ENCODE results near the gene DOLK.
A peak's percentile ranks its signal among the peaks of the same experiment; 100 is the strongest.
"Not testable (repeated sequence)": the region's sequence is repeated elsewhere in the genome, so short reads cannot be mapped to it uniquely, and the experiment has no call there.

Gene DOLK

DNA sequence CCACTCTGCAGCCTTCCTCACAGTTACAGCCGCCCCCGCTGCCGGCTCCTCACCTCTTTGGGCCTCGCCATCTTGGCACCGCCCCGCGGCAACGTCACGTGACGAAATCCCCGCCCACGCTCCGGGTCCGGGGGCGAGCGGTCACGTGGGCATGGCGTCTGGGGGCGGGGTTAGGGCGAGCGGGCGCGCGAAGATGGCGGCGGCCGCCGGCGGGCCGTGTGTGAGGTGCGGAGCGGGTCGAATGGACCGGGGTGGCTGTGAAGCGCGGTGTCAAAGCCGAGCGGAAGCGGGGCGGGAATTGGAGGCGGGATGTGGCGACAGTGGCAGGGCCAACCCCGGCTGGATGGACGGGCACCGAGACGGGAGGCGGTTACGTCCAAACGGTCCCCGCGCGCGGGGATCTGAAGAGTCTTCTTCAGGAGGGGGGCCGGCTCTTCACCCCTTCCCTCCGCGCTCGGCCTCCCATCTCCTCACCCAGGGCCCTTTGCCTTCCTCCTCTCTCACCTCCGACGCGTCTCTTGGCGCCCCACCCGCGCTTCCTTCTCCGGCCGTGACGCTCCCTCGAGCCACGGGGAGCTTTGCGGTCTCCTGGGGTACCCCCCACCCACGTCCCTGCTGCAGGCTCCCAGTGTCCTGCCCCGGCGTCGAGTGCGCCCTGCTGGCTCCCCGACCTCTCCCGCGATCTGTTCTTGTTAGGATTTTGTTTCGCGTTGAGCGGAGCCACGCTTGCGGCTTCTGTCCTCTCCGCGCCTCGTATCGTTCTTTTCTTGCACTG is at the start of gene DOLK, which contains the start of gene NUP188:
TSS of gene DOLK (minus strand) at position 77 of the 775 bp plus-strand sequence. CDS start 300 bp downstream, outside the sequence.
TSS of gene NUP188 (plus strand) at position 173 of the 775 bp plus-strand sequence. CDS start at position 194, 21 bp downstream.
- DNase-seq, result peak; percentile 65 to 72

DNA sequence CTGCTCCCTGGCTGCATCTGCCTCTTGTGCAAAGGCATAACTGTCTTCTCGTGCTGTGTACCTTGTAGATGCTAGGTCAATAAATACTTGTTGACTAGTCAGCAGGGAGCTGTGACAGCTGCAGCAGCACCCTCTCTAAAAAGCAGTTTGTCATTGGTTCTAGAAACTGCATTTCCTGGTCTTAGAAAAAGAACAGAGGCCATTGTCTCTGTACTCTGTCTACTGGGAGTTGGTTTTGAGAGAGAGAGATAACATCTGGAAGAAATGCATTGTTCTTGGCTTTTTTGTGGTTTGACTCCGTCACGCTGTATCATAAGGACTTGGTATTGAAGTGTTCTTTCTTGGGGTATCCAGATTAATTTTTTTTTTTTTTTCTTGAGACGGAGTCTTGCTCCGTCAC is 48.4 kb upstream of the DOLK start:
- DNase-seq, result no peak

DNA sequence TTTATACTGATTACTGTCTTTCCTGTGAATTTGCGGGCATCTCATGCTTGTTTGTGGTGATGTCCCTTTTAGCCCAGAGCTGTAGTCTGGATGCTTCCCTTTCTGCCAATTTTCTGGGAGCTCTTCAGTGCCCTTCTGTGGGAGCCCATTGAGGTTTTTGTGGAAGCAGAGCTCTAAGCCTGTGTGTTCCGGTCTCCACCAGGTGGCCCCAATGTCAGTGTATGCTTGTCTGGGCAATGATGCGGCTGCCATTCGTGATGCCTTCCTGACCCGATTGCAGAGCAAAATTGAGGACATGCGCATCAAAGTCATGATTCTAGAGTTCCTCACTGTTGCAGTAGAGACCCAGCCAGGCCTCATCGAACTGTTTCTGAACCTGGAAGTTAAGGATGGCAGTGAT is 45.6 kb upstream of the DOLK start:
- no peak for DNase-seq

DNA sequence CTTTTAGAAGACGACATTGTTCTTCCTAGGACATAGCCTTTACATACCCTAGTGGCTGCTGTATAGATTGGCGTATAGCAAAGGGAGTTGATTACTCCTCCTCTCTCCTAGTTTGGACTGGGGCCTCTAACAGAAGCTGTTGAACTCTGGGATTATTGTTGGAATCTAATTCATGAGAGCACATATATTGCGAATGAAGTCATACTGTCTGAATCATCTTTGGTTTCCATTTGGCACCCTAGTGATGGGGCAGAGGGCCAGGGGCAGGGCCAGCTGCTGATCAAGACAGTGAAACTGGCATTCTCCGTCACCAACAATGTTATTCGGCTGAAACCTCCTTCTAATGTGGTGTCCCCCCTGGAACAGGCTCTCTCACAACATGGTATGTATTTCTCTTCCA is 40.4 kb upstream of the DOLK start:
- no peak for DNase-seq

DNA sequence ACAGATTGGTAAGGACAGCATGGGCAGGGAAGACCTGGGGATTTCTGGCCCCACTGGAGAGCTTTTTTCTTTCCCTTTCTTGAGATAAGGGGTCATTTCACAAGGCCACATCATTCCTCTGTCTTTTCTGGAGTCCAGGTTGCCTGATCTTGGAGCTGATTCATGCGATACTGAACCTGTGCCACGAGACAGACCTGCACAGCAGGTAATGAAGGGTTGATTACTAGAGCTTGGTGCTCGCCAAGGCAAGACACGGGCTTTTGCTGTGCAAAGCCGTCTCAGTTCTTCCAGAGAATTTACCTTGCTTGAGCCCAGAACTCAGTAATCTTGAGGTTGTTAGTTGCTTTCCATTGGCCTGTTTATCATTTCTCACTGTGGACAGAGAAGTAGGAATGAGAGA is 39.3 kb upstream of the DOLK start:
- DNase-seq, result no peak

DNA sequence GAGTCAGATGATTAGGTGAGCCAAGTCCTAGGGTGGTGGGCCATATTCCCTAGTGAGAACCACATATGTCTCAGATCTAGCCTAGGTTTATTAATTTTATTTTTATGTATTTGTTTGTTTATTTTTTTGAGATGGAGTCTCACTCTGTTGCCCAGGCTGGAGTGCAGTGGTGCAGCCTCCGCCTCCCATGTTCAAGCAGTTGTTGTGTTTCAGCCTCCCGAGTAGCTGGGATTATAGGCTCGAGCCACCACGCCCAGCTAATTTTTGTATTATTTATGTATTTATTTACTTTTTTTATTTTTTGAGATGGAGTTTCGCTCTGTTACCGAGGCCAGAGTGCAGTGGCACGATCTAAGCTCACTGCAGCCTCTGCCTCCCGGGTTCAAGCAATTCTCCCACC is 36.1 kb upstream of the DOLK start:
- no peak for DNase-seq

DNA sequence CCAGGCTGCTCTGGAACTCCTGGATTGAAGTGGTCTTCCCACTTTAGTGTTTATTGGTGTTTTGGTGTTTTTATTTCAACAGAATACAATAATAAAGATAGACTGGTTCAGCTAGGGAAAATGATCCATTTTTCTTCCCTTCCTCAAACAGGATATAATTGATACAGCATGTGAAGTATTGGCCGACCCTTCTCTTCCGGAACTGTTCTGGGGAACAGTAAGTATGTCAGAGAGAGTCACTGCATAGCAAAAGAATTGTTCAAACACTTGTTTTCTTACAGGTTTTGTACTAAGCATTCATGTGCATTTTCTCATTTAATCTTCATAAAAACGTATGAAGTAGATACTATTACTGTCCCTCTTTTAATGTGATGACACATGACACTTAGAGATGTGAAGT is 31.7 kb upstream of the DOLK start:
- no peak for DNase-seq

DNA sequence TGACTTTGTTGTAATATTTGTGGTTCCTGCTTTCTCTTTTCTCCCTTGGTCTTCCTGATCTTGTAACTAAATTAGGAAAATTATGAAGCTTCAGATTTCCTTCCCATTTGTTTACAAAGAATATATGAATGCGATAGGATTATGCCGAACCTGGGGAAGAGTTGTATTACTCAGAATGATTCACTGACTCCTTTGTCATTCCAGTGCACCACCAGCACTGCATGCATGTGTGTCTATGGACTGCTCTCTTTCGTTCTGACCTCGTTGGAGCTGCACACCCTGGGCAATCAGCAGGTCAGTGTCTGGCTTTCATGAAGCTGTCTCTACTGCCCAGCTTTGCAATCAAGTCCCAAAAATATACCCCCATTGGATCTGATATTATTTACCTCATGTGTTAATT is 25.6 kb upstream of the DOLK start:
- no peak for DNase-seq

DNA sequence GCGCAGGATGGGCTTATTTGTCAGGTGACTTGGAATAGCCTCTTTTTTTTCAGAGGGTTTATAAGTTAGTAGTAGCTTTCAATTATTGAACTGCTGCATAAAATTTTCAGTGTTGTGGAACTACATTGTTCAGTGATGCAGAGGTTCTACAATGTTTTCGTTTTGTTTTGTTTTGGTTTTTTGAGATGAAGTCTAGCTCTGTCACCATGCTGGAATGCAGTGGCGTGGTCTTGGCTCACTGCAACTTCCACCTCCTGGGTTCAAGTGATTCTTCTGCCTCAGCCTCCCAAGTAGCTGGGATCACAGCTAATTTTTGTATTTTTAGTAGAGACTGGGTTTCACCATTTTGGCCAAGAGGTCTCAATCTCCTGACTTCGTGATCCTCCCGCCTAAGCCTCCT is 22.1 kb upstream of the DOLK start:
- no peak for DNase-seq

DNA sequence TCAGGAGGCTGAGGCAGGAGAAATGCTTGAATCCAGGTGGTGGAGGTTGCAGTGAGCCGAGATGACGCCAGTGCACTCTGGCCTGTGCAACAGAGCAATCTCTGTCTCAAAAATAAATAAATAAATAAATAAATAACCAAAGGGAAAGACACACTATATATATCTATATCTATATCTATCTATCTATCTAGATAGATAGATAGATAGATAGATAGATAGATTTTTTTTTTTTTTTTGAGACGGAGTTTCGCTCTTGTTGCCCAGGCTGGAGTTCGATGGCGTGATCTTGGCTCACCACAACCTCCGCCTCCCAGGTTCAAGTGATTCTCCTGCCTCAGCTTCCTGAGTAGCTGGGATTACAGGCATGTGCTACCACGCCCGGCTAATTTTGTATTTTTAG is 14.0 kb upstream of the DOLK start:
- DNase-seq, result not testable (repeated sequence)

DNA sequence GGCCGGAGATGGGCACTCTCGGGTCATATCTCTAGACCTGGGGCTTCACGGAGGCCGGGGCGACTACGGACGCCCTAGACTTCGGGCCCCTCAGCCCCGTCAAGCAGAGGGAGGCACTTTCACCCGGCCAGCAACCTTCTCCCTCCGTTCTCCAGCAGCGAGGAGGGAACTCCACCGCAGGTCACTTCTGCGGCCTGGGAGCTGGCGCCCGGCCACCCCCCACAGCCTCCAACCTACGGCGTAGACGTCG is 201 bp downstream of the DOLK start:
- no peak for DNase-seq

DNA sequence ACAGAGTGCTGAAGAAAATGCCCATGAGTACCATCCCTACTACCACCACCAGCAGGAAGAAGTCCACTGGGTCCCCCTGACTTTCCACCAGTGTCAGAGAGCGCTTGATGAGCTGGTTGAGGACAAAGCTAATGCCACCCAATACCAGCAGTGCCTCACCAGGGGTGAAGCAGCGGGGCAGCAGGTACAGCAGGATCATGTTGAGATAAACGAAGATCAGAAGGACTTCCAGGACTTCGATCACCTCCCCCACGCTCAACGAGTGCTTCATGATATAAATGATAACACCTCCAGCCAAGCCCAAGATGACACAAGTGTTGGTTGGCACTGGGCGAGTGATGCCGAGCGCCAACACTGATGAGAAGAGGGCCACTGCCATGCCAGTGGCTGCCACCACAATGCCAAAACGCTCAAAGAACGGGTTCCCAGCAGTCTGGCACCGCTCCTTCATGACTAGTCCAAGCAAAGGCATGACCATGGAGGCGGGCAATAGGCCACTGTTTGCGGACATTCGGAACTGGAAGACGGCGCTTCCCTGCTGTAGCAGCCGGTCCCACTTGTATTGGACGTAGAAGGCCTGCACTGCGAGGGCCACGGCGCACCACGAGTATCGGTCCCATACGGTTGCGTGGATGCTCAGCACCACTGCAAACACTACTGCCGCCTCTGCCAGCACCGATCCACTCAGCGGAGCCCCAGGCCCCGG is 679 bp downstream of the DOLK start:
- no peak for DNase-seq

DNA sequence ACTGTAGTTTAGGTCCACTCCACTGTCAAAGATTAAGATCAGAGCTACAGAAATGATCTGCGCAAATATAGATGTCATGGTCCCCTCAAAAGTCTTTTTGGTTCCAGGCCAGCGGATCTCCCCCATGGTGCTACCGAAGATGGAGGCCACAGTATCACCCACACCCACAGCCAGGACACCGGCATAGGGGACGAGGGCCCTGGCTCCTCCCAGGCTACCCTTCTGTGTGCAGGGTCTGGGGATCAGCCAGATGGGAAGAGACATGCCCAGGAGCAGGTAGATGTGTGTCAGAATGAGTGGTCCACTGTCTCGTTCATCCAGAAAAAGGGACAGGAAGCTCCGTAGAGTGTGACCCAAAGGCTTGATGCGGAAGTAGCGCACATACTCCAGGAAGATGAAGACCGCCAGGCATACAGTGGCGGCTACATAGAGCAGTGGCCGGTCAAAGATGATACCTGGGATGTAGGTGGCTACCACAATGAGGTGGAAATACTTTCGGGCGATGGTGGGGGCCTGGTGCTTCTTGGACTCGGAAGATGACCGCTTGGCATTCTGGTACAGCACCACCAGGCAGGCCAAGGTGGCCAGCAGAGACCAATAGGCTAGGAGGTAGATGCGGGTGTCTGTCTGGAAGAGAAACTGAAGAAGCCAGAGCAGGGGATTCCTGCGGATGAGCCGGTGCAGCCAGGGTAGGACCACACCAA is 1.5 kb downstream of the DOLK start:
- no peak for DNase-seq

DNA sequence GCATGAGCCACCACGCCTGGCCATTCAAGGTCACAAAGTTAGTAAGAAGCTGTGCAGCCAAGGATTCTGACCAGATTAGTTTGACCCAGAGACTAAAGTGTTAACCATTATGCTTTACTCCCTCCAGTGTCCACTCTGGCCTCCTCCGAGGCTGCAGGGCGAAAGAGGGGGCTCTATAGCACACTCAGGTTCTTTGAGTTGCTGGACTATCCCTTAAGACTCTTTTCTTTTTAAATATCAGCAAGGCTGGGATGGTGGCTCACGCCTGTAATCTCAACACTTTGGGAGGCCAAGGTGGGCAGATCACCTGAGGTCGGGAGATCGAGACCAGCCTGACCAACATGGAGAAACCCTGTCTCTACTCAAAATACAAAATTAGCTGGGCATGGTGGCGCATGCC is 2.4 kb downstream of the DOLK start:
- not testable (repeated sequence) for DNase-seq

DNA sequence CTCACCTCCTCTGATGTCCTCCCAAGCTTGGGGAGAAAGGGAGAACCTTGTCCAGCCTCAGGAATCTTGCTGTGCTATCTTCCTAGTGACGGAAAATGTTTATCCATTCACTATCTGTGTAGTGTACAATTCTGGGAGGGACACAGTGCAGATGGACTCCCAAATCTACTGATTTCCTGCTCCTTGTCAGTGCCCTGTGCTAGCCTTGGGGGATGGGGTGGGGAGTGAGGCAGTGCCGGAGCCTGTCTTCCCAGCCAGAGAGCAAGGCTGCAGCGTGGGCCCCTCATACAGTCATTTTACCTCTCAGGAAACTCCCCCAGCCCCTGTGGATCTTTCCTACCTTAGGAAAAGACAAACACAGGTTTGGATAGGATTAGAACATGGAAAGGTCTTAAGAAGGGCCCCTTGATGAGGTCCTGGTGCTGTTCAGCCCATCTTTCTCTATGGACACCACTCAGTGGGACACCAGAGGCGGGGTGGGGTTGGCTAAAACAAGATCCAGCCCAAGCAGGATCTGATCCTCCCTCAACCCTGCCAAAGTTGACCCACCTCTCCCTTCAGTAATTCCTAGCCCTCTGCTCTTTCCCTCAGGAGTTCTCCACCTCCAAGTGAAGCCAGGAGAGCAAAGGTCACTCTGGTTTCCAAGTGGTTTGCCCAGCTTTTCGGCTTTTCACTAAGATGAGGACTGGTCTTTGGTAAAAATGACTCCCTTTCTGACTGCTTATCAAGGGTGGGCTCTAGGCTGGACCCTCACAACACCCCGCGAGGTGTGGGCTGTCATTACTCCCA is 3.4 kb downstream of the DOLK start:
- DNase-seq, result no peak

DNA sequence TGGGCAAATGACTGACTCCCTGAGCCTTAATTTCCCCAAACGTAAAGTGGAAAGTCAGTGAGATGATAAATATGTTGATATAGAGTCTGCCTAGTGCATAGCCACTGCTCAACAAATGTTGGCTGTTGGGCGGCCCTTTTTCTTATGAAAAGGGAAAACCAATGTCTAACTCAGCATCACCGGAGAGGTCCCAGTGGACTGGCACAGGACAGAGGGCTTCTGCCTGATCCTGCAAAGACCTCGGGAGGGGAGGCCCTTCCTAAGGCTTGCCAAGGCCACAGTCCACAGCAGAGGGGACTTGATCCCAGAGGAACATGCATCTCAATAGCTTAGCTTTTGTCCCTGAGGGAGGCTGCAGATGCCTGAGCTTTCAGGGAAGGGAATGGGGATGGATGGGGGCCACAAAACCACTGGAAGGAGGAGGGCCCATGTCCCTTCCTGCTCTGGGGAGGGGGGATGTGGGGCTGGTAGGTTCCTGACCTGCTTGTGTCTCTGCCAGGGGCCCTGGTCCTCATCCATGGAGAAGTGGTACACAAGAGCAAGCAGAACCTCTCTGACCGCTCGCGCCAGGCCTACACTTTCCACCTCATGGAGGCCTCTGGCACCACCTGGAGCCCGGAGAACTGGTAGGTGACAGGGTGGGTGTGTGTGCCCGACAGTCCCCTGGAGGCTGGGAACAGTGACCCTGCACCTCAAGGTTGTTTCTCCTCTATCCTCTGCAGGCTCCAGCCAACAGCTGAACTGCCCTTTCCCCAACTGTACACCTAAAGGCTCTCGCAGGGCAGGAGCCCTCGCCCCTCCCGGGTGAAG is 6.3 kb downstream of the DOLK start:
- DNase-seq, result no peak

DNA sequence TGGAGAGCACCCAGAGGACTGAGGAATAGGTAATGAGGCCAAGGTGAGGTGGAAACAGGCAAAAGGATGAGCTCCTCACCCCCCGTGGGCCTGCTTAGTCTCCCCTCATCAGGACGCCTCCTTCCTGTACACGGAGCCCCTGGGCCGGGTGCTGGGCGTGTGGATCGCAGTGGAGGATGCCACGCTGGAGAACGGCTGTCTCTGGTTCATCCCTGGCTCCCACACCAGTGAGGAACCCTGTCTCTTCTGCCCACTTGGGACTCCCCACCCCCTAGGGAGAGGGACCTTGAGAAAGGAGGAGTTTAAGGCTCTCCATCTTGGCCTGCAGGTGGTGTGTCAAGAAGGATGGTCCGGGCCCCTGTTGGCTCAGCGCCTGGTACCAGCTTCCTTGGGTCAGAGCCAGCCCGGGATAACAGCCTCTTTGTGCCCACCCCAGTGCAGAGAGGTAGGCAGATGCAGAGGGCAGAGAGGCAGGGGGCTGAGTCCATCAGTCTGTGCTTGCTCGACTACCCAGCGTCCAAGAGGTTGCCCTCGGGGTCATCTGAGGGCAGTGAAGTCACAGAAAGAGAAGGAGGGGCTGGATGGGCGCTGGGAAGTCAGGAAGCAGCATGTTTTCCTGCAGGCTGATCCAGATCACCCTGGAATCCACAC is 7.0 kb downstream of the DOLK start:
- DNase-seq, result no peak

DNA sequence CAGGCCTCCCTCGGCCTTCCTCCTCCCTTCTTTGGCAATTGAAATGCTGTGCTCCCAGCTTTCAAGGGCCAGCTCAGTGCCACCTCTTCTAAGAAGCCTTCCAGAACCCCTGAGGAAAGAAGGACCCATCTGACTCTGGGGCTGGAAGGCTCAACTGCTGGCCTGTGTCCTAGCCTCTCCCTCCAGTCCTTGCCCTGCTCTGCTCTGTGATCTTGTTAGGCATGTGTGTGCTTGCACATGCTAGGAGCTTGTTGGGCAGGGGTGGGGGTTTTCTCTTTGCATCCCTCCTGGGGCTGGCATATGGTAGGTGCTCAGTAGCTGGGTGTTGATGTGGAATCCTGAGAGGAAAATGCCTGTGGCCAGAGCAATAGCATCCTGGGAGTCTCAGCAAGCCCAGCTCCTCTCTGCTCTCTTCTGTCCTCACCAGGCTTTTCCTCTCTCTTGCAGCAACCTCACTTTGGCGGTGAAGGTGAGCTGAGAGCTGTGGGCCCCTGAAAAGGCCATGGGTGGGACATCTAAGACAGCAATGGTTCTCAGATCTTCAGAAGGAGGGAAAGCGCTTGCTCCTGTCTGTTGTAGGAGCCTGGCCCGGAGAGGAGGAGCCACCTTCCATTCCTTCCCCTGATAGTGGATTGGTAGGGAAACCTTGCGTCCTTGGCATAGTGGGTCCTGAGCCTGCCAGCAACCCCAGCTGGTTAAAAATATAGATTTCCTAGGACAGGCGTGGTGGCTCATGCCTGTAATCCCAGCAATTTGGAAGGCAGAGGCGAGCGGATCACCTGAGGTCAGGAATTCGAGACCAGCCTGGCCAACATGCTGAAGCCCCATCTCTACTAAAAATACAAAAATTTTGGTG is 9.9 kb downstream of the DOLK start:
- no peak for DNase-seq

DNA sequence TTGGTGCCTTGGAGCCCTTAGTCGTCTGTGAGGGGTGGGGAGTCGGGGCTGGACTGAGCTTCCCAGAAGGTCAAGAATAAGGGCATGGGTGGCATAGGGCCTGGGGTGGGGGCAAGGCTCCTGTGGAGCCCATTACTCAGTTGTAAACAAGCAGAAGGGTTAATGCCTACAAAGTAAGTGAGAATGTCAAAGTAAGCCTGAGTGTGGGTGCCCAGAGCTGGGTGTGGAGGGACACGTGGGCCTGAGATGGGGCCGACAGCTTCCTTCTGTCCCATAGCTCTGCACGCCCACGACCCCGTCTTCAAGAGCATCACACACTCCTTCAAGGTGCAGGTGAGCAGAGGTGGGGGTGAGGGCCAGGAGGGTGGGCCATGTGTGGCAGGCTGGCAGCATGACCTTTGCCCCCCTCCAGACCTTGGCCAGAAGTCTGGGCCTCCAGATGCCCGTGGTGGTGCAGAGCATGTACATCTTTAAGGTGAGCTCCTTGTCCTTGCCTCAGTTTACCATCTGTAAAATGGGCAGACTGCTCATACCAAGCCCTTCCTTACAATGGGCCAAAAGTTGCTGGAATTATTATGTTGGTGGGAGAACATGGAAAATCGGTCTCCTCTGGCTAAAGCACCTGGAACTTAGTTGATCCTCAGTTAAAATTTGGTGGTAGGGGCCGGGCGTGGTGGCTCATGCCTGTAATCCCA is 11.1 kb downstream of the DOLK start:
- no peak for DNase-seq

DNA sequence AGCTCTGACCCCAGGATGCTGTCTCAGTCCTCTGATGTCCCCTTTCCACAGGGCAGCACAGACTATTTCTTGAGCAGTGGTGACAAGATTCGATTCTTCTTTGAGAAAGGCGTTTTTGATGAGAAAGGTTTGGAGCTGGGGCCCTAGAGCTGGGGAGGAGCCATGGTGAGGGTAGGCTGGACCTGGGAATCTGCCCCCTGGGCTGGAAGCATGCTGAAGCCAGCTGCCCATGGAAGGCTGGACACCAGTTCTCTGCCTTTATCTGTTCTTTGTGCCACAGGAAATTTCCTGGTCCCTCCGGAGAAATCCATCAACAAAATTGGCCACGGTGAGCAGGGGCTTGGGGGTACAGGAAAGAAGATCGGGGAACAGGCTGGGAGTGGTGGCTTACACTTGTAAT is 13.7 kb downstream of the DOLK start:
- no peak for DNase-seq
